H7 (cell line): ENCODE data around the gene TGFB3. TPM values are rescaled to one million over a fixed set of nuclear protein-coding genes. Genes with fewer than 3 reads are reported as not detected.
A peak's percentile ranks its signal among the peaks of the same experiment; 100 is the strongest.
"Not testable (repeated sequence)": the region's sequence is repeated elsewhere in the genome, so short reads cannot be mapped to it uniquely, and the experiment has no call there.

Experiments
- DNase-seq: peaks from one replicate; pipeline ENCODE4 v3.0.0; 2012
- H3K27me3 ChIP-seq: 2 replicates; pipeline ENCODE4 v1.6.0; 2011; ENCODE audit warnings: mild to moderate bottlenecking, low read length; ENCODE audit not compliant: control insufficient read depth, insufficient read depth
- H3K36me3 ChIP-seq: replicated peaks from 2 replicates; pipeline ENCODE4 v1.5.1; 2011; ENCODE audit warnings: low read length; ENCODE audit not compliant: control insufficient read depth, insufficient read depth
- H3K4me3 ChIP-seq: 2 replicates; pipeline ENCODE4 v1.5.1; 2011; ENCODE audit warnings: low read depth, mild to moderate bottlenecking, control low read depth, low read length, moderate library complexity; ENCODE audit not compliant: insufficient read depth
- total RNA-seq: library from RNA; depleted of rRNA; stranded (reverse); fragments of >200 nt; shearing (Covaris generic); gene quantifications from 2 replicates; pipeline ENCODE4 v1.2.3, GENCODE V29; 2014; rRNA removed

Gene TGFB3
- 0.96 and 0.97 TPM in 2 replicates for total RNA-seq

DNA sequence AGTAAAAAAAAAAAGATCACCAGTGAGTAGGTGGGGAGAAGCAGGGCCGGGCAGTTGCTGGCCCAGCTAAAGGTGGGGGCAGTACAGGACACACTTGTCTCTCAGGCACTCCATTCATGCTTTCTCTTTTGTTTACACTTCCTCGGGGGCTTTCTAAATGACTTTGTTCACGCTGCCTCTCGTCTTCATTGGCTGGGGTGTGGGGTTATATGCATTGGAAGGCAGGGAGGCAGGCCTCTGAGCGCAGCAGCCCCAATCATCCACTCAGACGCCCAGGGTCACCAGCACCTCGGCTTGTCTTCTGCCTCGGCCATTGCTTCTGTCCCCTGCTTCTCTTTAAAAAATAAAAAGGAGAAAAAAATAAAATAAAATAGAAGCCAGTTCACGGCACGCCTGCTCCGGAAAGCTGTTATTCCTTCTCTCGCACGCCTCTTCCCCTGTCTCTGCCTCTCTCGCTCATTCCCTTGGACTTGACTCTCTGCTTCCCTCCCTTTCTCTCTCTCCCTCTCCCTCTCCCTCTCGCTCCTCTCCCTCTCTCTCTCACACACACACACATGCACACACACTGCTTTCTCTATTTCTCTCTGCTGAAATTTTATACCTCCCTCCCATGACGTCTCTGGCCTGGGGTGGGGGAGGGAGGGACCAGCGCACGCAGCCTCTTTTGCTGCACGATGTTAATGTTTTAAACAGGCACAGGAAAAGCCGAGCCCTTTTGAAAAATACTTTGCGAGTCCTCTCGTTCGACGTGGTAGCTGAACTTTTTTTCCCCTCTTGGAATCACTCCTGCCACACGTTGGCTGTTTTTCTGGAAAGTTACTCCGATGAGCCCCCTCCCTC lies at the start of gene TGFB3:
TGFB3 (minus strand) TSS at position 570 of the 840 bp plus-strand sequence. CDS start 1,102 bp downstream, outside the sequence.
- H3K4me3 ChIP-seq, result peak within 1 kb of the TSS; percentile 64
- peaks cover 14% of the 10 kb centered on the region for H3K27me3 ChIP-seq
- DNase-seq, result peak; percentile 76
- H3K36me3 ChIP-seq, result no peaks in the 10 kb centered on the region

DNA sequence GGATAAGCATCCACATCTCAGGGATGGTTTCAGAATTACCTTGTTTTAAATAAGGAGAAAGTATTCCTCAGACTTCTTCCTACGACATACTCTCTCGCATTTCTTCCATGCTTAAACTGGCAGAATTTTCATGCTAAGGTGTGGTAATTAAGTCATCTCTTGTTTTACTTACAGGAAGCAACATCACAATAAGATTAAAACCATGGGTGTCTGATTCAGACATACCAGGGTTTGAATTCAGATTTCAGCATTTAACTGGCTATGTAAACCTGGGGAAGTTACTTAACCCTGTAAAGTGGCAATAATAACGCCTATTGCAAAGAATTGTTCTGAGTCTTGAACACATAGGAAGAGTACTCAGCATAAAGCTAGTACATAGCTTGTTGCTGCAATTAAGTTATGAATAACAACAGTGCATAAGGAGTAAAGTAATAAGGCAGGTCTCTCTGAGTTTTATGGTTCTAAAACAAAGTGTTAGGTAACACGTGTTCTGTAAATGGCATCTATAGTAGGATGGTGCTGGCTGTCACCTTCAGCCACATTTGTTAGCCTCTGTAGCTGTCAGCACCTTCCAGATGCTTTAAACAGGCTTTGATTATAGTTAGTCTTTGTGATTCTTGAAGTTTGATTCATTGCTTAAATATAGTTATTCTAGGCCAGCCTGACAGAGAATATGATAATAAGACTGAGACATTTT lies 42.6 kb upstream of the TGFB3 start:
- no peak overlapping the region for H3K4me3 ChIP-seq
- H3K27me3 ChIP-seq, result no peaks in the 10 kb centered on the region
- H3K36me3 ChIP-seq, result no peaks in the 10 kb centered on the region
- DNase-seq, result no peak

DNA sequence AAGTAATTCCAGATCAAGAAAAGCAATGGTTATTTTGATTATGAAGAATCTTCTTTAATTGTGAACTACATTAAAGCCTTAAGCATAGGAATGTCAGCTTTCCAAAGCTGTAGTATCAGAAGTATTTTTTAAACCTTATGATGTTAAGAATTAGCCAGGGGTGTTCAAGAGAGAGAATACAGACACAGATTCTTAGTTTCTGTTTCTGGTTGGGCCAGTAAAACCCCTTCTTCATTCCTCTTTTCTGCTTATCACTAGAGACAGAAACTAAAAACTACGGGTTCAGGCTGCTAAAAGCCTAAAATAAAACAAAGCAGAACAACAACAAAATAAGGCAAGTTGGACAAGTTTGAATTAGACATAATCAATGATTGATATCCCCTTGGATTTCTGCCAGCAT lies 42.0 kb upstream of the TGFB3 start:
- no peaks in the 10 kb centered on the region for H3K36me3 ChIP-seq
- no peaks in the 10 kb centered on the region for H3K27me3 ChIP-seq
- no peak overlapping the region for H3K4me3 ChIP-seq
- DNase-seq, result no peak

DNA sequence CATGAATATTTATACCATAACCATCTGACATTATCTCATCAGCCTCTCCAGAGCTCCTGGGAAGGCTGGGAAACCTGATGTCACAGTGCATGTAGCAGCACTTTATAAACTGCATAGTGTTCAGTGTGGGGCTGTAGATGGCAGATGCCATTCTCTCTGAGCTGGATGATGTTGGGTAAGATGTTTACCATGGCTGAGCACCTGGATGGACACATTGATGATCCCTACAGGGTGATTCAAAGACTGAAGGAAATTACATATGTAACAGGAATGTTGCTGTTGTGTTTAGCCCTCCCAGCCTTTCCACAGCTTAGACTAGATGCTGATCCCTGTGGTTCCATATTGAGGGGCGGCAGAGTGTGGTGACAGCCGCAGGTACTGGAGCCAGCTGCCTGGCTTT lies 41.2 kb upstream of the TGFB3 start:
- H3K4me3 ChIP-seq, result no peak overlapping the region
- no peaks in the 10 kb centered on the region for H3K36me3 ChIP-seq
- DNase-seq, result no peak
- H3K27me3 ChIP-seq, result no peaks in the 10 kb centered on the region

DNA sequence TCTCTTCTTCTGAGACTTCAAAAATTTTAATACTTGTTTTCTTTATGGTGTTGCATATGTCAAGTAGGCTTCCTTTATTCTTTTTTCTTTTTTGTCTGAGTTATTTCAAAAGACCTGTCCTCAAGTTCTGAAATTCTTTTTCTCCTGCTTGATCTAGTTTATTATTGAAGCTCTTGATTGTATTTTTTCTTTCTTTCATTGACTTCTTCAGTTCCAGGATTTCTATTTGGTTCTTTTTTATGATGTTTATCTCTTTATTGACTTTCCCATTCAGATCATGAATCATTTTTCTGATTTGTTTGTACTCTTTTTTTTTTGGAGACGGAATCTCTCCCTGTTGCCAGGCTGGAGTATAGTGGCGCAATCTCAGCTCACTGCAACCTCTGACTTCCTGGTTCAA lies 37.9 kb upstream of the TGFB3 start:
- H3K27me3 ChIP-seq, result no peaks in the 10 kb centered on the region
- H3K36me3 ChIP-seq, result no peaks in the 10 kb centered on the region
- no peak for DNase-seq
- no peak overlapping the region for H3K4me3 ChIP-seq

DNA sequence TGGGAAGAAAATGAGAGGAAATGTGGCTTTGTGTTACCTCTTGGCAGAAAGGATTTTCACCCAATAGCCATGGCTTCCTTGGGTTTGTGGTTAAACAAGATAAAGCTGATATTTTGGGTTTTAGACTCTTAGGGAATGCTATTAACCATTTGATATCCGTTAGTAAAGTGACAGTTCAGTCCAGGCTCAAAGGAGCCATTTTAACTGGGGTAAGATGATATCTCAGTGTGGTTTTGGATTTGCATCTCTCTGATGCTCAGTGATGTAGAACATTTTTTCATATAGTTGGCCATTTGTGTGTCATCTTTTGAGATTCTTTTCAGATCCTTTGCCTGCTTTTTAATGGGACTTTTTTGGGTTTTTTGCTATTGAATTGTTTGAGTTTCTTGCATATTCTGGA lies 33.9 kb upstream of the TGFB3 start:
- no peak for DNase-seq
- H3K4me3 ChIP-seq, result no peak overlapping the region
- no peaks in the 10 kb centered on the region for H3K27me3 ChIP-seq
- no peaks in the 10 kb centered on the region for H3K36me3 ChIP-seq

DNA sequence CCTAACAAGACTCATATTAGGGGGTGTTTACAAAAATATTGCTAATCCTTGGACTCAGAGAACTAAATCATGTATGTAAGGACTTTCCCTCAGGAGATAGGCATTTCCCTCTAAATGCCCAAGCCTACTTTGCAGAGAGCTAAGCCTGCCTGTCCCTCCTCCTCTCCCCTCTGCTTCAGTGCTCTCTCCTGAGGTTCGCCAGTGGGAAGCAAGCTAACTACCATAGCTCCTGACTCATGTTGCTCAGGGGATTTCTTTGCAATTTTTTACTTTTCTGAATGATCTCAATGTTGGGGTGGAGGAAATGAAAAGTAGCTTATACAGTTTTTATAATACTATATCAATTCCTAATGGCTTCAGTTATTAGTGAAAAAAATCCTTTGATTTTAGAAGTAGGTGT lies 33.4 kb upstream of the TGFB3 start:
- Histone ChIP-seq H3K27me3 (no peaks in the 10 kb centered on the region), H3K4me3 (no peak overlapping the region), H3K36me3 (no peaks in the 10 kb centered on the region)
- no peak for DNase-seq

DNA sequence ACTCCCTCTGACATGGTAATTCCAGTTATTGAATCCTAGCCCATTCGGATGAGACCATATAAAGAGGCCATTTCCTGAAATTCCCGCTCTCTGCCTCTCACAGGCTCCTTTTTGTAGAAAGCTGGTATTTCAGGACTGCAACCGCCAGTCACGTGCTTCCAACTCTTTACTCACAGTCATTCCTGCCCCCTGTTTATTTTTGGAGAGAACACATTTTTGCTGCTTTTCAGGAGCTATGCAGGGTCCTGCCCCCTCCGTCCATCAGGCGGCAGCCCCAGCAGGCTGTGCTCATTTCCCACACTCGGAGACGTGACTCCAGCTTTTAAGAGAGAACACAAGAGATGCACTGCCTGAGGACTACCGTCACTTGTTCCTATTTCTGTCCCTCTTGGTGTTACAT lies 30.6 kb upstream of the TGFB3 start:
- DNase-seq, result no peak
- H3K27me3 ChIP-seq, result no peaks in the 10 kb centered on the region
- no peaks in the 10 kb centered on the region for H3K36me3 ChIP-seq
- H3K4me3 ChIP-seq, result no peak overlapping the region

DNA sequence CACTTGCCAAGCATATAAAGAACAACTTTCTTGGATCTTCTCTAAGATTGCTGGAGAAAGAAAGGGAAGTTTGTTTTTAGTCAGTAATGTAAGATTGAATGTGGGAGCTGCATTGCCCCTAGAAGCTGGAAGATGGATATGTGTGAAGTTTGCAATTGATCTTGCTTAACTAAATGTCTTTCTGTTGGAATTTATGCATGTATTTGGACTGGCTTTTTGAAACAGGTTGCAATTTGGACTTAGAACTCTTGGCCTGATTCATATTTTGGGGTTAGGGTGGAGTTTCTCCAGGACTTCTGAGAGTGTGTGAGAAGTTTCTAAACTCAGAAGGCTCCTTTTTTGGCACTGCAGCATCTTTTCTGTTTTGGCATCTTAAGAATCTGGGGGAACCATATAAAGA lies 30.1 kb upstream of the TGFB3 start:
- H3K36me3 ChIP-seq, result no peaks in the 10 kb centered on the region
- DNase-seq, result no peak

DNA sequence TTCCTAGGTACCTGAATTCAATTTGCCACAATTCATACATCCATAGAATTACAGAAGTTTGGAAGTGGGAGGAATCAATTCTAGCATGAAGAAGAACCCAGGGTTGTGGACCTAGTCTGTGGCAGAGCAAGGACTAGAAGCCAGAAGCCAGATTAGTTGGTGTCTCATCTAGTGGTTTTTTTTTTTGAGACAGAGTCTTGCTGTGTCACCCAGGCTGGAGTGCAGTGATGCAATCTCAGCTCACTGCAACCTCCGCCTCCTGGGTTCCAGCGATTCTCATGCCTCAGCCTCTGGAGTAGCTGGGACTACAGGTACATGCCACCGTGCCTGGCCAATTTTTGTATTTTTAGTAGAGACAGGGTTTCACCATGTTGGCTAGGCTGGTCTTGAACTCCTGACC lies 27.8 kb upstream of the TGFB3 start:
- not testable (repeated sequence) for DNase-seq, H3K27me3 ChIP-seq, H3K4me3 ChIP-seq, H3K36me3 ChIP-seq

More for the DNA sequence above, 30.1 kb upstream of the TGFB3 start:
- Histone ChIP-seq H3K27me3 (no peaks in the 10 kb centered on the region), H3K4me3 (no peak overlapping the region)

DNA sequence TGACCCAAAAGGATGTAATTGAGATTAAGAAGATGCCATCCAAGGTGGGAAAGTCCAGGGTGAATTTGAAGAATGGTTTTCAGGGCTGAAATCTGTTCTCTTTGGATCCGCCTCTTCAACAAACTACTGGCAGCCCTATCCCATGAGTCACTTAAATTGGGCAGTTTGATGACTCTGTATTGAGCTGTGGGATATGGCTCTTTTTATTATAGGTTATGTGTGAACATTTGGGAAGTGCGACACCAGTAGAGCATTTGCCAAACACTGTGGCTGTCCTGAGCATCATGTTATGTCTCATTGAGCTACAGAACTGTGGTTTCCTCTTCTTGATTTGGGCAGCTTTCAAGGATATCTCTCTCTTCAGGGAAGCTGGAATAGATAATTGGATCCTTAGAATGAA lies 26.1 kb upstream of the TGFB3 start:
- H3K36me3 ChIP-seq, result no peaks in the 10 kb centered on the region; the same call in 1 of the 2 replicates
- no peaks in the 10 kb centered on the region for H3K27me3 ChIP-seq
- DNase-seq, result no peak
- no peak overlapping the region for H3K4me3 ChIP-seq

DNA sequence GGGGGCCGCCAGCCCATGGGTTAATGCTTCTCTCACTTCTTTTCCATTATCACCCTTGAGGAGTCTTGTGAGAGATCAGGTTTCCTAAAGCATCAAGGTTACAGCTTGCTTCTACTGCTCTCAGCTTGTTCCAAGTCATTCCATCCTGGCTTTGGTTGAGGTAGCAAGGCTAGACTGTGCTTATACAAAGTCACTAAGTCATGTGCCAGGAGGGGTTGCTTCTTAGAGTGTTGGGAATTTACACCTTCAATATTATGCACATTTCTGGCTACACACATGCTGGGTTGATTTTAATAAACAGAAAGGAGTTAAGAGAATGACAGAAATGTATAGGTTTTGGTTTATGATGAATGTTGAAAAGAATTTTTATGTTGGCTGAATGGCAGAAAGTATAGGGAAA lies 25.6 kb upstream of the TGFB3 start:
- no peaks in the 10 kb centered on the region for H3K27me3 ChIP-seq
- H3K4me3 ChIP-seq, result no peak overlapping the region
- DNase-seq, result no peak
- H3K36me3 ChIP-seq, result no peaks in the 10 kb centered on the region; the same call in 1 of the 2 replicates

DNA sequence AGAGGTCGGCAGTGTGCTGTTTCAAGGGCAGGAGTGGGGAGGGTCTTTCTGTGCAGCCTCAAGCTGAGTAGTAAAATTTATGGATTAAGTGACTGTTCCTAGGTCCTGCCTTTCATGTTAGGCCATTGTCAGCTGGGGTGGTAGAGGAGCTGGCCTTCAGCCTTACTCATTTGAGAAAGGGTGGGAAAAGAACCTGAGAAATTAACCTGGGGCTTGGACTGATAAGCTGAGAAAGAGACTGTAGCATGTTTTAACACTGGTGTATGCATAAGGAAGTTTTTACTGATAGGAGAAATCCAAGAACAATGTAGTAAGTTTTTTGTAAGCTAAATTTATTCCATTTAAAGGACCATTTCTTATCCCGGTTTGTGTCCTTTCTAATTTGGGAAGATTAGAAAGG lies 24.5 kb upstream of the TGFB3 start:
- Histone ChIP-seq H3K4me3 (no peak overlapping the region), H3K36me3 (no peaks in the 10 kb centered on the region; the same call in none of the 2 replicates), H3K27me3 (no peaks in the 10 kb centered on the region)
- DNase-seq, result no peak

DNA sequence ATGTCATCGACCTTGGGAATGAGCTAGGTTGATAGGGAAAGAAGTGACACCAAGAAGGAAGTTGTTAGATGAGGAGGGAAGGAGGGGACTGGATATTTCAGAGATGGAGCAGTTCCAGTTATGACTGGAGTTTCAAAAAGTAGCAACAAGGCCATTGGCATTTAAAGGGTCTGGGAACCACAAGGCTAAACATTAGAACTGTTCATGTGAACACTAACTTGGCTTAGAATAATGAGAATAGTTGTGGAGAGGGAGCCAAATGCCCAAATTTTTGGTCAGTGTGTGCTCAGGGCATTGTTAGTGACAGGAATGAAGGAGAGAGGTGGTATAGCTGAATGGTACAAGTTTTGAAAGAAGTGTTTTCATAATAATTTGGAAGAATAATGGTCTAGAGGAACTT lies 20.6 kb upstream of the TGFB3 start:
- DNase-seq, result no peak
- no peaks in the 10 kb centered on the region; the same call in none of the 2 replicates for H3K36me3 ChIP-seq
- H3K4me3 ChIP-seq, result no peak overlapping the region
- no peaks in the 10 kb centered on the region for H3K27me3 ChIP-seq

DNA sequence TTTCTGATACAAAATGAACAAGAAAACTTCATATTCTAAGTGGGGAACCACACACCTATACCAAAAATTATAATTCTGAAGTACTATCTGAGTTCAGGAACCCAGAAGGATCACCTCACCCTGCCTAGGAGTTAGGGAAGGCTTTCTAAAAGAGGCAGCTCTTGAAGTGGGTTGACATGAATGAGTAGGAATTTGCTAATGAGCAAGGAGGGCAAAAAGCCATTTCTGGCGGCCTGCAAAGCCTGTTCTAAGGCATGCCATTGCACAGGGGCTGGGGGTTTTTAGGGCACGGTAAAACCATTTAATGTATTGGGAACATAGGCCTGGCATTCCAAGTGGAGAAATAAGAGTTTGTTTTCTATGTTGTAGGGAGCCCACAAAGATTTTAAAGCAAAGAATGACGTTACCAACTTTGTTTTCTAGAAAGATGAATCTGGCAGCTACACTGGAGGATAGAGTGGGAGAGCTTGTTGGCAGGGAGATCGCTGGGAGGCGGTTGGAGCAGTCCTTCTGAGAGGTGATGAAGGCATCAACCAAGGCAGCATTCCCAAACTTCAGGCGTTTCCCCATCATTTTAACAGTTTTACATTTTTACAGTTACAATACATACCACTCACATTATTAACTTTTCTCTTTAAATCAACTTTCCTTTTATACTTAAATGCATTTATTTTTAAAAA lies 17.9 kb upstream of the TGFB3 start:
- Histone ChIP-seq H3K27me3 (no peaks in the 10 kb centered on the region), H3K4me3 (no peak overlapping the region), H3K36me3 (no peaks in the 10 kb centered on the region; the same call in none of the 2 replicates)
- DNase-seq, result no peak
